ENCODE data around the gene DOK5. TPM values are rescaled to one million over a fixed set of nuclear protein-coding genes. Genes with fewer than 3 reads are reported as not detected.

DOK5 gene
- total RNA-seq, 1 donor from 2014 or later, result not detected

GRCh38 chr20:54459279-54459678 lies 16.1 kb upstream of the DOK5 start:
- DNase-seq, result no peak
- intact Hi-C loops (cut with micrococcal nuclease), result no loop called here
- no peak for TF ChIP-seq CTCF (IDR thresholded peaks at IDR 0.05)
- Mint-ChIP-seq H3K4me3 (no peak overlapping the region), H3K27ac (no peak overlapping the region), H3K27me3 (no peaks in the 10 kb centered on the region), H3K9me3 (no peaks in the 10 kb centered on the region), H3K36me3 (ENCODE audit: low read depth) (no peaks in the 10 kb centered on the region), H3K4me1 (no peaks in the 10 kb centered on the region)
- no peak for ATAC-seq (ENCODE audit: low read depth)
- ChIA-PET POLR2A (no interaction called here), CTCF (no interaction called here)

GRCh38 chr20:54464003-54464402 lies 11.4 kb upstream of the DOK5 start:
- Mint-ChIP-seq H3K9me3 (no peaks in the 10 kb centered on the region), H3K36me3 (ENCODE audit: low read depth) (no peaks in the 10 kb centered on the region), H3K27me3 (no peaks in the 10 kb centered on the region), H3K27ac (no peak overlapping the region), H3K4me3 (no peak overlapping the region), H3K4me1 (no peaks in the 10 kb centered on the region)
- no peak for TF ChIP-seq CTCF (IDR thresholded peaks at IDR 0.05)
- ChIA-PET CTCF (no interaction called here), POLR2A (no interaction called here)
- ATAC-seq (ENCODE audit: low read depth) (no peak), DNase-seq (no peak)
- intact Hi-C loops (cut with micrococcal nuclease), result no loop called here

- CTCF ChIA-PET, result no interaction called here
- Mint-ChIP-seq H3K27me3 (no peaks in the 10 kb centered on the region), H3K36me3 (ENCODE audit: low read depth) (no peaks in the 10 kb centered on the region), H3K4me1 (no peaks in the 10 kb centered on the region), H3K9me3 (no peaks in the 10 kb centered on the region), H3K27ac (no peak overlapping the region), H3K4me3 (no peak overlapping the region)
- TF ChIP-seq CTCF (IDR thresholded peaks at IDR 0.05), result no peak
- DNase-seq (no peak), ATAC-seq (ENCODE audit: low read depth) (no peak)
- intact Hi-C loops (cut with micrococcal nuclease), result no loop called here
- POLR2A ChIA-PET, result no interaction called here
Measured at GRCh38 chr20:54466127-54466526, 9.3 kb upstream of the DOK5 start.

GRCh38 chr20:54467622-54468021 lies 7.8 kb upstream of the DOK5 start:
- intact Hi-C loops (cut with micrococcal nuclease), result no loop called here
- POLR2A ChIA-PET, result no interaction called here
- ATAC-seq (ENCODE audit: low read depth) (no peak), DNase-seq (no peak)
- CTCF ChIA-PET, result no interaction called here
- TF ChIP-seq CTCF (IDR thresholded peaks at IDR 0.05), result no peak
- H3K4me3 Mint-ChIP-seq, result no peak overlapping the region
- no peaks in the 10 kb centered on the region for H3K36me3 Mint-ChIP-seq (ENCODE audit: low read depth)
- H3K4me1 Mint-ChIP-seq, result no peaks in the 10 kb centered on the region
- peaks cover 2% of the 10 kb centered on the region for H3K9me3 Mint-ChIP-seq
- H3K27me3 Mint-ChIP-seq, result no peaks in the 10 kb centered on the region
- H3K27ac Mint-ChIP-seq, result no peak overlapping the region

GRCh38 chr20:54468082-54468481 lies 7.3 kb upstream of the DOK5 start:
- no peak for ATAC-seq (ENCODE audit: low read depth)
- no peaks in the 10 kb centered on the region for H3K36me3 Mint-ChIP-seq (ENCODE audit: low read depth)
- no peaks in the 10 kb centered on the region for H3K27me3 Mint-ChIP-seq
- DNase-seq, result no peak
- no peak overlapping the region for H3K4me3 Mint-ChIP-seq
- H3K9me3 Mint-ChIP-seq, result peaks cover 2% of the 10 kb centered on the region
- no peaks in the 10 kb centered on the region for H3K4me1 Mint-ChIP-seq
- intact Hi-C loops (cut with micrococcal nuclease), result no loop called here
- ChIA-PET CTCF (no interaction called here), POLR2A (no interaction called here)
- TF ChIP-seq CTCF (IDR thresholded peaks at IDR 0.05), result no peak
- H3K27ac Mint-ChIP-seq, result no peak overlapping the region

All from activated B cell treated with CpG ODN at 0.5 μM for 24 hours (primary cell).